CD8-positive, alpha-beta memory T cell (primary cell): ENCODE data around the gene KRT82. TPM values are rescaled to one million over a fixed set of nuclear protein-coding genes. Genes with fewer than 3 reads are reported as not detected.

Source experiments
- CTCF ChIA-PET: fragments of 350-600 bp; sonication (Branson Sonifier 250); formaldehyde crosslinking; loops from one replicate; lab custom pipeline; 2021; ENCODE audit warnings: antibody characterized with exemption; lab: Charles Lee
- POLR2A ChIA-PET: fragments of 350-600 bp; sonication (Branson Sonifier 250); formaldehyde crosslinking; loops from one replicate; lab custom pipeline; 2021; ENCODE audit warnings: antibody characterized with exemption; lab: Charles Lee
- DNase-seq, 5 donors: peaks; one replicate each; pipeline versions ENCODE4 v3.0.0 to v3.0.0-alpha.2; 2020 to 2022; ENCODE audit warnings: mixed read lengths in 1 of 5
- H3K27ac ChIP-seq: one replicate; pipeline ENCODE4 v1.7.0; 2013; ENCODE audit warnings: low read depth, mild to moderate bottlenecking, low read length, moderate library complexity
- H3K27me3 ChIP-seq: 2 replicates; pipeline ENCODE4 v1.7.0; 2013; ENCODE audit warnings: low read length, mild to moderate bottlenecking; ENCODE audit not compliant: insufficient read depth, poor library complexity, severe bottlenecking
- H3K36me3 ChIP-seq: 2 replicates; pipeline ENCODE4 v1.7.0; 2013; ENCODE audit warnings: mild to moderate bottlenecking, low read length, moderate library complexity; ENCODE audit not compliant: insufficient read depth
- H3K4me1 ChIP-seq: 2 replicates; pipeline ENCODE4 v1.7.0; 2013; ENCODE audit warnings: mild to moderate bottlenecking, low read length, moderate library complexity; ENCODE audit not compliant: insufficient read depth
- H3K4me3 ChIP-seq: 2 replicates; pipeline ENCODE4 v1.7.0; 2013; ENCODE audit warnings: mild to moderate bottlenecking, low read length
- H3K9me3 ChIP-seq: 2 replicates; pipeline ENCODE4 v1.7.0; 2013; ENCODE audit warnings: mild to moderate bottlenecking, low read length
- H3K27ac Mint-ChIP-seq, 8 donors: one replicate each; pipeline ENCODE4 v1.8.0; 2020 to 2021; ENCODE audit warnings: mixed read lengths in 8 of 8, mild to moderate bottlenecking in 6 of 8, inconsistent platforms in 3 of 8, moderate library complexity in 3 of 8
- H3K27me3 Mint-ChIP-seq, 2 donors: one replicate each; pipeline ENCODE4 v1.8.0; 2020 to 2021; ENCODE audit warnings: mixed read lengths in 2 of 2, mild to moderate bottlenecking in 1 of 2, moderate library complexity in 1 of 2
- H3K36me3 Mint-ChIP-seq, 3 donors: one replicate each; pipeline ENCODE4 v1.8.0; 2020 to 2021; ENCODE audit warnings: mixed read lengths in 3 of 3, inconsistent platforms in 1 of 3, mild to moderate bottlenecking in 1 of 3
- H3K4me1 Mint-ChIP-seq, 3 donors: one replicate each; pipeline ENCODE4 v1.8.0; 2020 to 2021; ENCODE audit warnings: mixed read lengths in 3 of 3, inconsistent platforms in 1 of 3, mild to moderate bottlenecking in 1 of 3
- H3K4me3 Mint-ChIP-seq, 7 donors: one replicate each; pipeline ENCODE4 v1.8.0; 2020 to 2021; ENCODE audit warnings: mixed read lengths in 7 of 7, mild to moderate bottlenecking in 6 of 7, moderate library complexity in 4 of 7, inconsistent platforms in 2 of 7
- H3K9me3 Mint-ChIP-seq, 5 donors: one replicate each; pipeline ENCODE4 v1.8.0; 2020 to 2022; ENCODE audit warnings: mixed read lengths in 5 of 5, mild to moderate bottlenecking in 3 of 5, moderate library complexity in 2 of 5, inconsistent platforms in 1 of 5
- polyA plus RNA-seq: library from polyadenylated mRNA; unstranded; fragments of 300-500 nt; fragmentation: Illumina TruSeq; gene quantifications from one replicate; pipeline ENCODE4 v1.2.3, GENCODE V29; 2021
- total RNA-seq, 2 experiments: library from RNA; stranded (reverse); gene quantifications; one replicate each; pipeline ENCODE4 v1.2.3, GENCODE V29; 2021

Gene KRT82
- total and polyA plus RNA-seq, 3 experiments from 2014 or later: not detected

- Mint-ChIP-seq H3K27ac (no peak overlapping the region), H3K36me3 (no peaks in the 10 kb centered on the region), H3K27me3 (peaks cover 19 to 42% of the 10 kb centered on the region in 2 donors), H3K4me3 (no peak overlapping the region), H3K4me1 (no peaks in the 10 kb centered on the region), H3K9me3 (no peaks in the 10 kb centered on the region)
- no peak overlapping the region for H3K27ac ChIP-seq
- H3K4me1 ChIP-seq: no peaks in the 10 kb centered on the region
- CTCF ChIA-PET: no interaction called here
- H3K27me3 ChIP-seq: no peaks in the 10 kb centered on the region
- no peak overlapping the region for H3K4me3 ChIP-seq
- H3K36me3 ChIP-seq: no peaks in the 10 kb centered on the region
- no peaks in the 10 kb centered on the region for H3K9me3 ChIP-seq
- no peak for DNase-seq
- POLR2A ChIA-PET: no interaction called here
These were observed 38.8 kb upstream of the KRT82 start for GRCh38 chr12:52444647-52445595.

- Histone ChIP-seq H3K27me3 (no peaks in the 10 kb centered on the region), H3K9me3 (no peaks in the 10 kb centered on the region), H3K27ac (no peak overlapping the region), H3K4me3 (no peak overlapping the region), H3K4me1 (no peaks in the 10 kb centered on the region), H3K36me3 (no peaks in the 10 kb centered on the region)
- ChIA-PET POLR2A (no interaction called here), CTCF (no interaction called here)
- H3K9me3 Mint-ChIP-seq: no peaks in the 10 kb centered on the region
- H3K4me3 Mint-ChIP-seq: no peak overlapping the region
- no peaks in the 10 kb centered on the region for H3K36me3 Mint-ChIP-seq
- H3K27ac Mint-ChIP-seq: no peak overlapping the region
- DNase-seq: no peak
- H3K27me3 Mint-ChIP-seq: peaks cover 21 to 44% of the 10 kb centered on the region in 2 donors
- H3K4me1 Mint-ChIP-seq: no peaks in the 10 kb centered on the region
These were observed 37.8 kb upstream of the KRT82 start for GRCh38 chr12:52443966-52444365.

GRCh38 chr12:52442600-52443061, 36.5 kb upstream of the KRT82 start:
- DNase-seq: no peak
- Mint-ChIP-seq H3K36me3 (no peaks in the 10 kb centered on the region), H3K9me3 (no peaks in the 10 kb centered on the region), H3K27ac (no peak overlapping the region), H3K4me3 (no peak overlapping the region), H3K4me1 (no peaks in the 10 kb centered on the region), H3K27me3 (peaks cover 19 to 44% of the 10 kb centered on the region in 2 donors)
- CTCF ChIA-PET: no interaction called here
- no peaks in the 10 kb centered on the region for H3K36me3 ChIP-seq
- H3K9me3 ChIP-seq: no peaks in the 10 kb centered on the region
- no peak overlapping the region for H3K4me3 ChIP-seq
- no peaks in the 10 kb centered on the region for H3K27me3 ChIP-seq
- POLR2A ChIA-PET: interaction anchor here (0.6 kb wide), 1 partner anchor 164 kb away, joined by 3 read pairs; no protein-coding TSS in a partner anchor
- no peaks in the 10 kb centered on the region for H3K4me1 ChIP-seq
- H3K27ac ChIP-seq: no peak overlapping the region

DNA sequence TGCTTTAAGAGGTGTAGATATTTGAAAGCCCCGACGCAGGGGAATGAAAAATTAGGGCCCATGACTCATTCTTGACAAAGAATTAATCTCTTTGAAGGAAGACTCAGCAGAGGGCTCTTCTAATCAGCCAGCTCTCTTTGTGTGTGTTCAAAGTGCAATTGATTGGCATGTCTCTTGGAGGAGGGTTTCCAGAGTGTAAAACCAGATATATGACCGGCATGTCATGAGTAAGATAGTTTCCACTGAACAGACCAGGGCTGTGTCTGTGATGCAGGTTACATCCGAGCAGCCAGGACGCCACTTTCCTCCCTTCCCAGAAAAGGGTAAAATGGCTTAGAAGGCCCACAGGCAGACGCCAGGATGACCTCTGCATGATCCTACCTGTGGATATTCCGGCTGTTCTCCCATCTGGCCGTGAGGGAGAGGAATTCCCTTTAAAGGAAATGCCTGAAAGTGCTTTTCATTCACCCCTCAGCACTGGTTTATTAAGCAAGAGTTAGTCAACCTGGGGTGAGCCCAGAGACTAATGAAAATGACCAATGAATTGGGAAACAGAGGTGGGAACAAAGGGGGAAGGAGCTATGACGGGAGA, 35.3 kb upstream of the KRT82 start:
- Mint-ChIP-seq H3K4me3 (no peak overlapping the region), H3K27ac (no peak overlapping the region), H3K36me3 (no peaks in the 10 kb centered on the region), H3K27me3 (peaks cover 19 to 55% of the 10 kb centered on the region in 2 donors), H3K4me1 (no peaks in the 10 kb centered on the region), H3K9me3 (no peaks in the 10 kb centered on the region)
- Histone ChIP-seq H3K4me3 (no peak overlapping the region), H3K27me3 (no peaks in the 10 kb centered on the region), H3K4me1 (no peaks in the 10 kb centered on the region), H3K36me3 (no peaks in the 10 kb centered on the region), H3K27ac (no peak overlapping the region), H3K9me3 (no peaks in the 10 kb centered on the region)
- ChIA-PET POLR2A (no interaction called here), CTCF (no interaction called here)
- no peak for DNase-seq

- Mint-ChIP-seq H3K4me3 (no peak overlapping the region), H3K9me3 (no peaks in the 10 kb centered on the region), H3K4me1 (no peaks in the 10 kb centered on the region), H3K27me3 (peaks cover 14 to 57% of the 10 kb centered on the region in 2 donors), H3K36me3 (no peaks in the 10 kb centered on the region), H3K27ac (no peak overlapping the region)
- no peaks in the 10 kb centered on the region for H3K36me3 ChIP-seq
- ChIA-PET POLR2A (no interaction called here), CTCF (no interaction called here)
- H3K4me3 ChIP-seq: no peak overlapping the region
- H3K4me1 ChIP-seq: no peaks in the 10 kb centered on the region
- no peaks in the 10 kb centered on the region for H3K9me3 ChIP-seq
- DNase-seq: no peak
- H3K27me3 ChIP-seq: no peaks in the 10 kb centered on the region
- H3K27ac ChIP-seq: no peak overlapping the region
These were observed 34.7 kb upstream of the KRT82 start for GRCh38 chr12:52440821-52441319.

- Mint-ChIP-seq H3K27me3 (peaks cover 12 to 65% of the 10 kb centered on the region in 2 donors), H3K4me1 (no peaks in the 10 kb centered on the region), H3K36me3 (no peaks in the 10 kb centered on the region), H3K9me3 (no peaks in the 10 kb centered on the region), H3K27ac (no peak overlapping the region), H3K4me3 (no peak overlapping the region)
- Histone ChIP-seq H3K4me3 (no peak overlapping the region), H3K27me3 (no peaks in the 10 kb centered on the region), H3K9me3 (no peaks in the 10 kb centered on the region), H3K27ac (no peak overlapping the region), H3K36me3 (no peaks in the 10 kb centered on the region), H3K4me1 (no peaks in the 10 kb centered on the region)
- ChIA-PET CTCF (no interaction called here), POLR2A (no interaction called here)
- no peak for DNase-seq
These were observed 33.7 kb upstream of the KRT82 start for GRCh38 chr12:52439845-52440244.

- POLR2A ChIA-PET: no interaction called here
- no peaks in the 10 kb centered on the region for H3K36me3 ChIP-seq
- Mint-ChIP-seq H3K27me3 (peaks cover 10 to 64% of the 10 kb centered on the region in 2 donors), H3K4me1 (no peaks in the 10 kb centered on the region), H3K36me3 (no peaks in the 10 kb centered on the region), H3K4me3 (no peak overlapping the region), H3K27ac (no peak overlapping the region), H3K9me3 (no peaks in the 10 kb centered on the region)
- H3K4me1 ChIP-seq: no peaks in the 10 kb centered on the region
- H3K9me3 ChIP-seq: no peaks in the 10 kb centered on the region
- H3K27me3 ChIP-seq: no peaks in the 10 kb centered on the region
- no peak overlapping the region for H3K4me3 ChIP-seq
- no peak for DNase-seq
- no peak overlapping the region for H3K27ac ChIP-seq
- CTCF ChIA-PET: no interaction called here
These were observed 33.3 kb upstream of the KRT82 start for GRCh38 chr12:52439420-52439819.
